GM18519 (cell line): Measurements from ENCODE around the gene NPB.

Experiments used
- ATAC-seq: cut with Tn5 transposase; IDR thresholded peaks from one replicate; pipeline ENCODE4 v1.9.1; 2021; ENCODE audit warnings: mild to moderate bottlenecking, moderate library complexity; ENCODE audit not compliant: unreplicated experiment, low FRiP score

Gene NPB

GRCh38 chr17:81898029-81898866, 3.8 kb upstream of the NPB start:
- no peak for ATAC-seq

GRCh38 chr17:81898885-81899284, 3.2 kb upstream of the NPB start:
- ATAC-seq: no peak

GRCh38 chr17:81899514-81900166, 2.4 kb upstream of the NPB start:
- no peak for ATAC-seq

GRCh38 chr17:81900181-81900820, 1.7 kb upstream of the NPB start:
- no peak for ATAC-seq

GRCh38 chr17:81901167-81902022, 643 bp upstream of the NPB start:
- no peak for ATAC-seq

GRCh38 chr17:81902653-81903414, 796 bp downstream of the NPB start:
- ATAC-seq: no peak

GRCh38 chr17:81903415-81903831, 1.4 kb downstream of the NPB start:
- ATAC-seq: no peak

GRCh38 chr17:81903896-81904599, 2.0 kb downstream of the NPB start:
- no peak for ATAC-seq

GRCh38 chr17:81904600-81905423, 2.8 kb downstream of the NPB start:
- no peak for ATAC-seq

- no peak for ATAC-seq
Observed at GRCh38 chr17:81905424-81905875, 3.4 kb downstream of the NPB start.

GRCh38 chr17:81905993-81906392, 4.0 kb downstream of the NPB start:
- no peak for ATAC-seq

- no peak for ATAC-seq
Observed at GRCh38 chr17:81906476-81907218, 4.6 kb downstream of the NPB start.

GRCh38 chr17:81907219-81908145, 5.4 kb downstream of the NPB start:
- ATAC-seq: no peak

- ATAC-seq: no peak
Observed at GRCh38 chr17:81908793-81909192, 6.8 kb downstream of the NPB start.

- no peak for ATAC-seq
Observed at GRCh38 chr17:81909231-81909630, 7.2 kb downstream of the NPB start.

- no peak for ATAC-seq
Observed at GRCh38 chr17:81909966-81910839, 8.2 kb downstream of the NPB start.
